Tibial nerve (tissue), 4 donors: Measurements from ENCODE around the gene CHN1.

Experiments
- EP300 ChIP-seq, 2 donors: sonication (generic); formaldehyde crosslinking; IDR thresholded peaks; one replicate each; pipeline ENCODE4 v1.6.1; 2017; ENCODE audit warnings: antibody characterized with exemption in 2 of 2, mild to moderate bottlenecking in 1 of 2
- TF ChIP-seq, protein P1 (sequence below), 5 experiments: fragments of 200-600 bp in 3 of 5; fragments of 450-650 bp in 2 of 5; sonication (generic) in 3 of 5; IDR thresholded peaks; one replicate each; pipeline ENCODE4 v1.5.1; 2016 to 2019; ENCODE audit warnings: antibody characterized with exemption in 5 of 5, mild to moderate bottlenecking in 3 of 5, moderate library complexity in 2 of 5

DNA sequence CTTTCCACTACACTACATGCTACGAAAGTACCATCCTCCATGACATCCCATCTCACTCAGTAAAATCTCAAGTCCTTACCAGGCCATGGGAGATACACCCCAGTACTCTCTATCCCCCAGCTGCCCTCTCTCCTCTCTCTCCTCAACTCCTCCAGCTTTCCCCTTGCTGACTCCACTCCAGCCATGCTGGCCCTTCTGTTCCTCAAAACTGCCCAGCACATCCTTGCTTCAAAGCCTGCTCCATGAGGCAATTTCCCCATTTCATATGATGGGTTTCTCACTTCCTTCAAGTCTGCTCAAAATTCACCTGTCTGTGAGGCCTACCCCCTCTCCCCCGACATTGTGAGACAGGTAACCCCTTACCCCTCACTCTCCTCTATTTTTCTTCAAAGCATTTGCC lies 8.6 kb downstream of the CHN1 start:
- TF ChIP-seq EP300 (IDR thresholded peaks at IDR 0.05): no peak
- TF ChIP-seq, protein P1, sequence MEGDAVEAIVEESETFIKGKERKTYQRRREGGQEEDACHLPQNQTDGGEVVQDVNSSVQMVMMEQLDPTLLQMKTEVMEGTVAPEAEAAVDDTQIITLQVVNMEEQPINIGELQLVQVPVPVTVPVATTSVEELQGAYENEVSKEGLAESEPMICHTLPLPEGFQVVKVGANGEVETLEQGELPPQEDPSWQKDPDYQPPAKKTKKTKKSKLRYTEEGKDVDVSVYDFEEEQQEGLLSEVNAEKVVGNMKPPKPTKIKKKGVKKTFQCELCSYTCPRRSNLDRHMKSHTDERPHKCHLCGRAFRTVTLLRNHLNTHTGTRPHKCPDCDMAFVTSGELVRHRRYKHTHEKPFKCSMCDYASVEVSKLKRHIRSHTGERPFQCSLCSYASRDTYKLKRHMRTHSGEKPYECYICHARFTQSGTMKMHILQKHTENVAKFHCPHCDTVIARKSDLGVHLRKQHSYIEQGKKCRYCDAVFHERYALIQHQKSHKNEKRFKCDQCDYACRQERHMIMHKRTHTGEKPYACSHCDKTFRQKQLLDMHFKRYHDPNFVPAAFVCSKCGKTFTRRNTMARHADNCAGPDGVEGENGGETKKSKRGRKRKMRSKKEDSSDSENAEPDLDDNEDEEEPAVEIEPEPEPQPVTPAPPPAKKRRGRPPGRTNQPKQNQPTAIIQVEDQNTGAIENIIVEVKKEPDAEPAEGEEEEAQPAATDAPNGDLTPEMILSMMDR (IDR thresholded peaks at IDR 0.05): no peak
